ENCODE results near the gene SPAG16. TPM values are rescaled to one million over a fixed set of nuclear protein-coding genes. Genes with fewer than 3 reads are reported as not detected.
"Not testable (repeated sequence)": the region's sequence is repeated elsewhere in the genome, so short reads cannot be mapped to it uniquely, and the experiment has no call there.

SPAG16 gene
- total RNA-seq, 1 experiment from 2014 or later, result 0.30 TPM

GRCh38 chr2:213376644-213377043 is 92.4 kb downstream of the SPAG16 start:
- no peaks in the 10 kb centered on the region for H3K9me3 ChIP-seq (ENCODE audit: control insufficient read depth in 1 of 2, insufficient read depth in 1 of 2, low read depth in 1 of 2, low read length in 2 of 2)
- H3K36me3 ChIP-seq (ENCODE audit: control insufficient read depth in 1 of 2, insufficient read depth in 2 of 2, low read length in 2 of 2), result no peaks in the 10 kb centered on the region
- H3K27ac ChIP-seq (ENCODE audit: low read depth, low read length), result no peak overlapping the region
- H3K4me1 ChIP-seq (ENCODE audit: control insufficient read depth in 1 of 2, insufficient read depth in 2 of 2, low read length in 2 of 2), result no peaks in the 10 kb centered on the region
- CTCF ChIA-PET, result no interaction called here
- BruUV-seq (replicated peaks), result no TSS peak
- no peak for TF ChIP-seq YY1 (IDR thresholded peaks at IDR 0.05; ENCODE audit: extremely low read depth, insufficient replicate concordance, low read depth, low read length)
- no peak for TF ChIP-seq ATF3 (IDR thresholded peaks at IDR 0.05)
- TF ChIP-seq POLR2A (IDR thresholded peaks at IDR 0.05; ENCODE audit: borderline replicate concordance, extremely low read depth, insufficient read depth, insufficient read length), result no peak
- no peak for TF ChIP-seq ZBTB33 (IDR thresholded peaks at IDR 0.05; ENCODE audit: extremely low read depth, insufficient replicate concordance, low read length)
- no peak for TF ChIP-seq ZNF274 (IDR thresholded peaks at IDR 0.05; ENCODE audit: low read depth, low read length)
- no peak for TF ChIP-seq MAX (IDR thresholded peaks at IDR 0.05)
- no peak for TF ChIP-seq SP1 (IDR thresholded peaks at IDR 0.05; ENCODE audit: low read depth)
- TF ChIP-seq TCF7L2 (IDR thresholded peaks at IDR 0.05; ENCODE audit: borderline replicate concordance, extremely low read depth, insufficient read depth, insufficient read length), result no peak
- no peak for TF ChIP-seq FOSL1 (IDR thresholded peaks at IDR 0.05; ENCODE audit: low read depth)
- TF ChIP-seq CEBPB (IDR thresholded peaks at IDR 0.05; ENCODE audit: low read depth), result no peak
- TF ChIP-seq CBX3 (IDR thresholded peaks at IDR 0.05; ENCODE audit: low read depth), result no peak
- no peak for TF ChIP-seq POLR2AphosphoS5 (IDR thresholded peaks at IDR 0.05; ENCODE audit: low read depth, low read length)
- no peak for TF ChIP-seq RAD21 (IDR thresholded peaks at IDR 0.05; ENCODE audit: low read depth)
- no peak for TF ChIP-seq EZH2 (IDR thresholded peaks at IDR 0.05)
- no peak for TF ChIP-seq EZH2phosphoT487 (IDR thresholded peaks at IDR 0.05; ENCODE audit: borderline replicate concordance)
- TF ChIP-seq SRF (IDR thresholded peaks at IDR 0.05; ENCODE audit: low read depth), result no peak
- no peak for TF ChIP-seq CTCF (IDR thresholded peaks at IDR 0.05 in 2 of 3, conservative IDR thresholded peaks at IDR 0.05 in 1 of 3; ENCODE audit: borderline replicate concordance in 1 of 3, insufficient read depth in 1 of 3, low read depth in 2 of 3, low read length in 2 of 3)
- TF ChIP-seq JUND (IDR thresholded peaks at IDR 0.05), result no peak
- no peaks in the 10 kb centered on the region for H3K79me2 ChIP-seq (ENCODE audit: insufficient read depth, low read length)
- RAD21 ChIA-PET (ENCODE audit: low non-redundant PET in 1 of 2, low total read pairs in 2 of 2, uncharacterized antibody in 2 of 2, unreplicated experiment in 2 of 2), result no interaction called here
- DNase-seq (ENCODE audit: low read depth, low spot score) (no peak), ATAC-seq (no peak)
- H3K4me2 ChIP-seq (ENCODE audit: low read length), result no peak overlapping the region
- no peaks in the 10 kb centered on the region for H3K27me3 ChIP-seq (ENCODE audit: insufficient read depth, low read length)
- intact Hi-C loops (cut with micrococcal nuclease), result no loop called here
- H3K9ac ChIP-seq (ENCODE audit: low read length), result no peak overlapping the region
- H2AFZ ChIP-seq (ENCODE audit: low read depth, low read length, poor library complexity, severe bottlenecking), result no peak overlapping the region
- POLR2A ChIA-PET, result no interaction called here
- H3K4me3 ChIP-seq (replicated peaks in 1 of 2; ENCODE audit: low read depth in 1 of 2, low read length in 2 of 2), result no peak overlapping the region
- H3K9me2 ChIP-seq (ENCODE audit: insufficient read depth), result no peaks in the 10 kb centered on the region
- no peaks in the 10 kb centered on the region for H4K20me1 ChIP-seq (ENCODE audit: insufficient read depth)

GRCh38 chr2:213407027-213407426 is 122.8 kb downstream of the SPAG16 start:
- H3K4me1 ChIP-seq (ENCODE audit: control insufficient read depth in 1 of 2, insufficient read depth in 2 of 2, low read length in 2 of 2); DNase-seq (ENCODE audit: low read depth, low spot score); H3K9me3 ChIP-seq (ENCODE audit: control insufficient read depth in 1 of 2, insufficient read depth in 1 of 2, low read depth in 1 of 2, low read length in 2 of 2); BruUV-seq (replicated peaks); ATAC-seq; H3K36me3 ChIP-seq (ENCODE audit: control insufficient read depth in 1 of 2, insufficient read depth in 2 of 2, low read length in 2 of 2); H4K20me1 ChIP-seq (ENCODE audit: insufficient read depth); H3K79me2 ChIP-seq (ENCODE audit: insufficient read depth, low read length); intact Hi-C loops (cut with micrococcal nuclease); POLR2A ChIA-PET; H3K9ac ChIP-seq (ENCODE audit: low read length); CTCF ChIA-PET; H3K4me2 ChIP-seq (ENCODE audit: low read length); H2AFZ ChIP-seq (ENCODE audit: low read depth, low read length, poor library complexity, severe bottlenecking); RAD21 ChIA-PET (ENCODE audit: low non-redundant PET in 1 of 2, low total read pairs in 2 of 2, uncharacterized antibody in 2 of 2, unreplicated experiment in 2 of 2); H3K9me2 ChIP-seq (ENCODE audit: insufficient read depth); H3K27ac ChIP-seq (ENCODE audit: low read depth, low read length); H3K27me3 ChIP-seq (ENCODE audit: insufficient read depth, low read length); H3K4me3 ChIP-seq (replicated peaks in 1 of 2; ENCODE audit: low read depth in 1 of 2, low read length in 2 of 2): not testable (repeated sequence)
